HG03378 (cell line): ENCODE data around the gene NSUN6.

Experiments used
- ATAC-seq: cut with Tn5 transposase; IDR thresholded peaks from one replicate; pipeline ENCODE4 v1.9.1; 2021; ENCODE audit warnings: mild to moderate bottlenecking, moderate library complexity; ENCODE audit not compliant: unreplicated experiment

Gene NSUN6

GRCh38 chr10:18651324-18652007, at the start of gene NSUN6:
Gene NSUN6, minus strand, starts transcription at chr10:18651587. Its CDS starts 384 bp downstream, at chr10:18651203.
- peak; percentile 93 for ATAC-seq

DNA sequence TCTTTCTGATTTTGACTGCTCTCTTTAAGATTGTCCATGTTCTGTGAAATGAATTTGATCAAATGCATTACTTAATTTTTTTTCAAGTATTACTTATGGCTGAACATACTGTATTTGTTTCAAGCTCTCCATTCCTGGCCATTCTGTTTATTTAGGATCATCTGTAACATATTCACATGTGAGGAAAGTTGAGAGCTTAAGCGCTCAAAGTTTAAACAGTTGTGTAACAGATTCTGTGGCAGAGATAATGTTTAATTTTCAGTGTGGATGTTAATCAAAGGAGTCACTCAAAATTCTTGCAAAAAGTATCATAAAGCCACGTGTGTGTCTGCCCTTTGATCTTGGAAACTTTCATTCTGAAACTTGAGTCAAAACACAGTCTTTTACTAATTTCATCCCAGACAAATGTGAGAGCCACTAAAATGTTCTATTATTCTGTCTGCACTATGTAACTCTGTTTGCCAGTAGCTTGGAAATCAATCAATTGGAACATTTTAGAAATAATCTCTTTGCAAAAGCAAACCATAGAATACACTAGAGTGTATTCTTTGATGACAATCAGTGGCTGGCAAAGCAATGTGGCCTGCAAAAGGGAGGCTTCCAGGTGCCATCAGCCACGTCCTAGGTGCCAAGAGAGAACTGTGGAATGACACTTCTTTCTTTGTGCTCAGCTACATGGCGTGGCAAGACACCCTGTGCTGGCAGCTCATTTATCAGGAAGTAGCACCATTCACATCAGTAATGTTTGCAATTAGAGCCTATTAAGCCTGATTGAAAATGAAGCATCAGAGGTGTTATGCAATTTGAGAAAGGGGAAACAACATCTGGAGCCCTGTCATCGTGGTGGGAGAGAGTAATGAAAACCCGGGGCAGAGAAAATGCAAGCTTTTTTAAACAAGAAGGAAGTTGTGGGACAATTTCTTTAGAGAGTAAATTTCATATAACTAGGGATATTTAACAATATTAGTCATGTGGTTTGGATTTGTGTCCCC, 48.8 kb upstream of the NSUN6 start:
- no peak for ATAC-seq

DNA sequence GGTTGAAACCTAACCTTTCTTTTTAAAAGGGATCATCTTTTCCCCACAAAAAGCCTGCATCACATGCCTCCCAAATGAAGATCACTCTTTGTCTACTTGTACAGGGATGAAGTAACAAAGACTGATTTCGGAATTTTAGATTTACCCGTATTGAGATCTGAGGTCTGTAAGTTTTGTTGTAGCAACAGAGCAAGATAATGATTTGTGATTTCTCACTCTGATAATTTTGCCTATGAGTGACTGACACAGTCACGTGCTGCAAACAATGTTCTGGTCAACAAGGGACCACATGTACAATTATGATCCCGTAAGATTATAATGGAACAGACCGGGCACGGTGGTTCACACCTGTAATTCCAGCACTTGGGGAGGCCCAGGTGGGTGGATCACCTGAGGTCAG, 39.2 kb upstream of the NSUN6 start:
- no peak for ATAC-seq

DNA sequence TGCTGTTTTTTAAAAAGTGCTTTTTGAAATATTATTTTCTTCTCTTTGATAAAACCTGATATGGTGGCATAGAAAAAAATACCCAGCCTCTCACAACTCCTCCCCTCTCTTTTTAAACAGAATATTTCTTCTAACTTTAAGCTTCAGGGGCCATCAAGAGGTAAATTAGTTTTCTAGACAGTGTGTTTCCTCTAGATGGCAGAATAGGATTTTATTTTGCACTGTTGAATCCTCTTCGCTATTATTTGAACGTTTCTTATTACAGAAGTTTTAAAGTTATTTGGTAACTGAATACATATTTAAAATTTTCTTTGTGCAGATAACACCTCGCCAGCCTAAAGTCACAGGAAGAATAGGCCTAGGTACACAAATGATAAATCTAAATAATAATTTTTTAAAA, 38.1 kb upstream of the NSUN6 start:
- no peak for ATAC-seq

- no peak for ATAC-seq
Measured at GRCh38 chr10:18687706-18688105, 36.3 kb upstream of the NSUN6 start.

DNA sequence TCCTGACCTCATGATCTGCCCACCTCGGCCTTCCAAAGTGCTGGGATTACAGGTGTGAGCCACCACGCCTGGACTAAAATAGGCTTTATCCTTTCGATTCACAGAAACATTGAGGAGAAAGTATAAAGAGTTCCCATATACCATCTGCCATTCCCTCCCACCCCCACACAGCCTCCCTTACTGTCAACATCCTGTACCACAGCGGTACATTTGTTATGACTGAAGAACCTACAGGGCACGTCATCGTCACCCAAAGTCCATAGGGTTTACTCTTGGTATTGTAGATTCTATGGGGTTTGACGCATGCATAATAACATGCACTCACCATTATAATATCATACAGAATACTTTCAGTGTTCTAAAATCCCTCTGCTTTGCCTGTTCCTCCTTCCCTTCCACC, 35.8 kb upstream of the NSUN6 start:
- no peak for ATAC-seq

GRCh38 chr10:18685555-18685954, 34.2 kb upstream of the NSUN6 start:
- ATAC-seq, result no peak

DNA sequence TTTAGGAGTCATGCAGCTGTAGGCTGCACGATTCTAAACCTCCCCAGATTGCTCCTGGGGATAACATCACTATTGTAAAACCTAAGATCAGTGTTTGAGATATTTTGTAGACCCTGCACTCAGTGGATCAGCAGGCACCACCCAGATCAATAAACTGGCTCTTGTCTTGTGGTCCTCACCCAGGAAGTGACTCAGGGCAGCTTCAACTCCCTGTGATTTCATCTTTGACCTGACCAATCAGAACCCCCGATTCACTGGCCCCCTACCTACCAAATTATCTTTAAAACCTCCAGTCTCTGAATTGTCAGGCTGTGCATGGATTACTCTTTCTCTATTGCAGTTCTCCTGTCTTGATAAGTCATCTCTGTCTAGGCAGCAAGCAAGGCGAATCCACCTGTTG, 33.6 kb upstream of the NSUN6 start:
- no peak for ATAC-seq

- ATAC-seq, result no peak
Measured at GRCh38 chr10:18684416-18684815, 33.0 kb upstream of the NSUN6 start.

GRCh38 chr10:18683427-18683826, 32.0 kb upstream of the NSUN6 start:
- no peak for ATAC-seq

DNA sequence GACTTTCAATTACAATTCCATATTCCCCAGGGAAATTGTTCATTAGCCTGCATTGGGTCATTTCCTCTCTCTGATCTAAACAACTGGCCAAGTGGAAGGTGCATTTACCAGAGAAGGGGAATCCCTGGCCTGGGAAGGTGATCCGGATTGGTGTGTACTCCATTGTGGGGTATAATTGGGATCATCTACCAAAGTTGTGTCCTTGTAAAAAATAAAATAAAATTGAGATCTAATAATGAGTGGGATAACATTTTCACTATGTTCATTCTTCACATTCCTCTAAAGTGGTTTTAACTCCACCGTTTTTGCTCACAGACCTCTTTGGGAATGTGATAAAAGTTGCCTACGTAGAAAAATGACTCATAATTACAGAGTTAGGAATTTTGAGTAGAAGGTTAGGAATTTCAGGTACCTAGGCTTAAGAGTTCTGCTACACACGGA, 30.6 kb upstream of the NSUN6 start:
- ATAC-seq, result no peak

GRCh38 chr10:18681366-18681765, 30.0 kb upstream of the NSUN6 start:
- ATAC-seq, result no peak

DNA sequence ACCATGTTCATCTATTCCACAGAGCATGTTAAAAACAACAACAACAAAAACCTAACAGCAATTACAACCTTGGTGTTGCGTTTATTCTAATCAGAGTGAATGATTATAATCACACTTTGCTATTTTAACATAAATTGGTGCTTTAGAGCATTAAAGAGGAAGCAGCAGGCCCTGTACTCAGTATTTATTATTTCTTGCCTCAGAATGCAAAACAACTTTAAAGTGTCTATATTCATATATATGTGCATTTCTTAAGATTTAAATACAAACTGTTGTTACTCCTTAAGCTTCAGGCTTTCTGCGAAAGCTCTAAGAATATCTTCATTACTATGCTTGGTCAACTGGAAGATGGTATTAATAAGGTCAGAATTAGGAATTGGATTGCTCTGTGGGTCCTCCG, 29.4 kb upstream of the NSUN6 start:
- no peak for ATAC-seq

DNA sequence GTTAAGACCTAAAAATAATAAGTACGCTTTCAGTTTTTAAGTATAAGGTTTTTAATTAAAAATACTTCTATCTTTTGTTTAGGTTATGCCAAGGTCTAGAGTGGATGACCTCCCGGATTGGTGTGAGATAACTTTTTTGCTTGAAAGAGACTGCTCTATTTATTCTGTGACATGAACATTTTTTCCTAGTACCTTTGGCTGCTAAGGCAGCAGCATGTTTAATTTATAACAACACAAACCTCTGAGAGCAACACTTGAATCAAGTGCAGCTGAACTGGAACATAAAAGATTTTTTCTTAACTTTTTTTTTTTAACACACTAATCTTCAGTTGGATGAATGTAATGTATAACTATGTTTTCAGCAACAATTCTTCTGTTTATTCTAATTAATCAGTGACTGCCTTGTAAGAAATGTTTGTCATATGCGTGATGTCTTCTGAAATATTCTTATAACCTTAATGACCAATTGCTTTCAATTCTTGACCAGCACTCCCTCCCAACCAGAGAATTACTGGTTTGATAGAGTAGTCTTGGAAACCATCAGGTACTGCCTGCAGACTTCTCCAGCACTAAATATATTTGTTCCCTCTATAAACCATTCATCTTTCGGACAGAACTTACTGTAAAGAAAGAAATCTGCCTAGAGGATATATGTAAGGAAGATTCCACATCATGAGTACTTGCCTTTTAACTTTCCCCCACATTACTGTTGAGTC, 23.9 kb upstream of the NSUN6 start:
- no peak for ATAC-seq

DNA sequence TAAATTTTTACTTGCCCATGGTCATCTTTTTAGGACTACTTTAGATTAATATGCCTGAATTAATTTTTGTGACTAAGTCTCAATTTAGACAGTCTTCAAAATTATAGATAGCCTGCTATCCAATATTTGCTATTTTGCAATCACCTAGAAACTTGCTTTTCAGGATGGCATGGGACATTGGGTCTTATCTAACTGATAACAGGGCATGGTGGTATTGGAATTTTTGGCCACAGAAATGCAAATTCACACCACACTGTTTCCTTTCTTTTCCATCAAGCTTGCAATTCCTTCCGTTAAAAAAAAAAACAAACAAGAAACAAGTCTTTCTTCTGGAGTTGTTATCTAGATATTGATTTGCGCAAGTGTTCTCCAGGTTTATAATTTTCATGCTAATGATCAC, 16.6 kb upstream of the NSUN6 start:
- no peak for ATAC-seq

GRCh38 chr10:18666810-18667209, 15.4 kb upstream of the NSUN6 start:
- ATAC-seq, result no peak

GRCh38 chr10:18665815-18666558, 14.6 kb upstream of the NSUN6 start:
- no peak for ATAC-seq

GRCh38 chr10:18664841-18665478, 13.6 kb upstream of the NSUN6 start:
- no peak for ATAC-seq

DNA sequence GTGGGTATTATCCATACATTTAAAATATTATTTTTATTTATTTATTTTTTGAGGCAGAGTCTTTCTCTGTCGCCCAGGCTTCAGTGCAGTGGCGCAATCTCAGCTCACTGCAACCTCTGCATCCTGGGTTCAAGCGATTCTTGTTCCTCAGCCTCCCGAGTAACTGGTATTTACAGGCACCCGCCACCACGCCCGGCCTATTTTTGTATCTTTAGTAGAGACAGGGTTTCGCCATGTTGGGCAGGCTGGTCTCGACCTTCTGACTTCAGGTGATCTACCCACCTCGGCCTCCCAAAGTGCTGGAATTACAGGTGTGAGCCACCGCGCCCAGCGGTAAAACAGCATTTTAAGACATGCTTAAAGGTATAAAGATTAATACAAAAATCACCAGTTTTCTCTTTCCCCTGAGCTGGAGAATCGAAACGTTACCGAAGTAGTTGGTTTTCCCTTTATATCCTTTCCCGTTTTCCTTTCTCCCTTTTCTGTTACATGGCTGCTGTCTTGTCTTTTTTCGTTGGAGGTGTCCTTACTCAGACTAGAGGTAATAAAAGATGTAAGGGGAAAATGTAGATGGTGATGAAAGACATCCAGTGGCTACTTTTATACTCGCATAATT, 9.5 kb upstream of the NSUN6 start:
- no peak for ATAC-seq
